PC-3 (cell line): ENCODE results near the gene RNF169. TPM values are rescaled to one million over a fixed set of nuclear protein-coding genes. Genes with fewer than 3 reads are reported as not detected.

ENCODE experiments used
- ATAC-seq: fragments of 200-7000 bp; cut with Tn5 transposase; 2 replicates; pipeline ENCODE4 v1.9.1; 2020; ENCODE audit warnings: mild to moderate bottlenecking, moderate library complexity
- BruUV-seq: library from RNA; stranded (reverse); fragments of 400-500 nt; replicated peaks from 2 replicates; lab custom pipeline; 2021; lab: Mats Ljungman, UMichigan
- CTCF ChIA-PET: fragments of 300-600 bp; sonication (Branson Sonifier 250); formaldehyde crosslinking; loops from one replicate; lab custom pipeline; 2022; ENCODE audit warnings: antibody characterized with exemption; lab: Charles Lee
- POLR2A ChIA-PET: fragments of 300-600 bp; sonication (Branson Sonifier 250); formaldehyde crosslinking; loops from one replicate; lab custom pipeline; 2022; ENCODE audit warnings: antibody characterized with exemption; ENCODE audit not compliant: unreplicated experiment; lab: Charles Lee
- DNase-seq: peaks from one replicate; pipeline ENCODE4 v3.0.0-alpha.2; 2015
- H2AFZ ChIP-seq: fragments of 300-600 bp; sonication (generic); 2 replicates; pipeline ENCODE4 v1.6.0; 2016; ENCODE audit warnings: antibody characterized with exemption, low read length
- H3F3A ChIP-seq: fragments of 300-600 bp; sonication (generic); one replicate; pipeline ENCODE4 v1.6.0; 2017; ENCODE audit warnings: antibody characterized with exemption, low read length, control low read depth, mild to moderate bottlenecking; ENCODE audit not compliant: unreplicated experiment
- H3K27ac ChIP-seq: fragments of 300-600 bp; sonication (generic); 2 replicates; pipeline ENCODE4 v1.5.1; 2016; ENCODE audit warnings: mild to moderate bottlenecking, low read length
- H3K27me3 ChIP-seq: fragments of 300-600 bp; sonication (generic); 2 replicates; pipeline ENCODE4 v1.6.1; 2016; ENCODE audit warnings: low read length, mixed read lengths
- H3K36me3 ChIP-seq: fragments of 300-600 bp; sonication (generic); 2 replicates; pipeline ENCODE4 v1.6.1; 2016; ENCODE audit warnings: low read depth, mixed run types, low read length, mixed read lengths
- H3K4me1 ChIP-seq: fragments of 300-600 bp; sonication (generic); 2 replicates; pipeline ENCODE4 v1.5.1; 2016; ENCODE audit warnings: low read length; ENCODE audit not compliant: insufficient read depth
- H3K4me2 ChIP-seq: fragments of 300-600 bp; sonication (generic); 2 replicates; pipeline ENCODE4 v1.6.0; 2016; ENCODE audit warnings: low read length
- H3K4me3 ChIP-seq: fragments of 300-600 bp; sonication (generic); 2 replicates; pipeline ENCODE4 v1.5.1; 2016; ENCODE audit warnings: mild to moderate bottlenecking, low read length, mixed read lengths
- H3K79me2 ChIP-seq: fragments of 300-600 bp; sonication (generic); 2 replicates; pipeline ENCODE4 v1.6.1; 2017; ENCODE audit warnings: low read length, mixed read lengths
- H3K9ac ChIP-seq: fragments of 300-600 bp; sonication (generic); 2 replicates; pipeline ENCODE4 v1.6.0; 2016; ENCODE audit warnings: mild to moderate bottlenecking, low read length
- H3K9me2 ChIP-seq: fragments of 300-600 bp; sonication (generic); replicated peaks from 2 replicates; pipeline ENCODE4 v1.6.1; 2016; ENCODE audit warnings: mixed run types, low read length, mixed read lengths
- H3K9me3 ChIP-seq: fragments of 300-600 bp; sonication (generic); 2 replicates; pipeline ENCODE4 v1.6.1; 2016; ENCODE audit warnings: low read length, mixed read lengths
- H4K20me1 ChIP-seq: fragments of 300-600 bp; sonication (generic); 2 replicates; pipeline ENCODE4 v1.6.1; 2016; ENCODE audit warnings: low read length, mixed read lengths
- CTCF ChIP-seq: fragments of 300-600 bp; sonication (generic); conservative IDR thresholded peaks from 2 replicates; pipeline ENCODE4 v1.5.1; 2017; ENCODE audit warnings: antibody characterized with exemption, low read depth, mild to moderate bottlenecking, low read length
- EZH2 ChIP-seq: fragments of 300-600 bp; sonication (generic); IDR thresholded peaks from one replicate; pipeline ENCODE4 v1.6.1; 2017; ENCODE audit warnings: antibody characterized with exemption, mild to moderate bottlenecking, low read length; ENCODE audit not compliant: unreplicated experiment
- EZH2phosphoT487 ChIP-seq: fragments of 300-600 bp; sonication (generic); IDR thresholded peaks from 2 replicates; pipeline ENCODE4 v1.6.1; 2018; ENCODE audit warnings: mild to moderate bottlenecking, antibody characterized with exemption, low read length, borderline replicate concordance
- intact Hi-C: fragments of 100-400 bp; cut with micrococcal nuclease; formaldehyde crosslinking; loops from 2 replicates; pipeline ENCODE4 v1.9.0; 2023
- total RNA-seq: library from RNA; depleted of rRNA; stranded (reverse); fragments of >200 nt; gene quantifications from 2 replicates; pipeline ENCODE4 v1.2.3, GENCODE V29; 2014

RNF169 gene
- total RNA-seq, 1 experiment from 2014 or later = 20.4 TPM

- no peaks in the 10 kb centered on the region for H3F3A ChIP-seq
- POLR2A ChIA-PET = no interaction called here
- H3K9me2 ChIP-seq = no peaks in the 10 kb centered on the region
- TF ChIP-seq EZH2 (no peak), CTCF (no peak), EZH2phosphoT487 (no peak)
- H2AFZ ChIP-seq = no peak overlapping the region
- no peaks in the 10 kb centered on the region for H3K9me3 ChIP-seq
- no peak overlapping the region for H3K4me2 ChIP-seq
- no TSS peak for BruUV-seq
- intact Hi-C loops = no loop called here
- H3K36me3 ChIP-seq = peaks cover 48% of the 10 kb centered on the region
- H3K4me3 ChIP-seq = no peak overlapping the region
- H3K27me3 ChIP-seq = no peaks in the 10 kb centered on the region
- H4K20me1 ChIP-seq = no peaks in the 10 kb centered on the region
- no peak overlapping the region for H3K27ac ChIP-seq
- H3K9ac ChIP-seq = no peak overlapping the region
- no peaks in the 10 kb centered on the region for H3K4me1 ChIP-seq
- CTCF ChIA-PET = no interaction called here
- H3K79me2 ChIP-seq = peaks cover 25% of the 10 kb centered on the region
- ATAC-seq (no peak), DNase-seq (no peak)
Observed at GRCh38 chr11:74791333-74792100, 42.9 kb downstream of the RNF169 start.

GRCh38 chr11:74806267-74806666, 57.6 kb downstream of the RNF169 start:
- Histone ChIP-seq H3K36me3 (peaks cover 9% of the 10 kb centered on the region; the same call in 1 of the 2 replicates), H3K4me2 (peak overlapping the region; percentile 21; the same call in 1 of the 2 replicates), H3K4me1 (peaks cover 8% of the 10 kb centered on the region), H3K27ac (no peak overlapping the region), H3K4me3 (no peak overlapping the region), H3K79me2 (peaks cover 39% of the 10 kb centered on the region), H2AFZ (no peak overlapping the region), H3K9me3 (no peaks in the 10 kb centered on the region), H3K9ac (no peak overlapping the region), H3F3A (no peaks in the 10 kb centered on the region), H3K27me3 (no peaks in the 10 kb centered on the region), H3K9me2 (no peaks in the 10 kb centered on the region), H4K20me1 (no peaks in the 10 kb centered on the region)
- intact Hi-C loops = no loop called here
- BruUV-seq = no TSS peak
- TF ChIP-seq EZH2phosphoT487 = no peak
- no peak for TF ChIP-seq CTCF
- no peak for TF ChIP-seq EZH2
- POLR2A ChIA-PET = no interaction called here
- CTCF ChIA-PET = no interaction called here
- DNase-seq = peak; percentile 51
- peak; percentile 40; the same call in 1 of the 2 replicates for ATAC-seq

GRCh38 chr11:74809801-74810200, 61.2 kb downstream of the RNF169 start:
- peaks cover 8% of the 10 kb centered on the region for H3K4me1 ChIP-seq
- BruUV-seq = no TSS peak
- no peaks in the 10 kb centered on the region for H3F3A ChIP-seq
- no peak overlapping the region for H3K27ac ChIP-seq
- H3K79me2 ChIP-seq = peaks cover 17% of the 10 kb centered on the region
- ChIA-PET CTCF (no interaction called here), POLR2A (no interaction called here)
- no peaks in the 10 kb centered on the region for H3K9me2 ChIP-seq
- no peak overlapping the region for H3K4me3 ChIP-seq
- H3K4me2 ChIP-seq = no peak overlapping the region
- peaks cover 9% of the 10 kb centered on the region; the same call in 1 of the 2 replicates for H3K36me3 ChIP-seq
- intact Hi-C loops = no loop called here
- no peaks in the 10 kb centered on the region for H3K27me3 ChIP-seq
- ATAC-seq (no peak), DNase-seq (no peak)
- H2AFZ ChIP-seq = no peak overlapping the region
- no peak overlapping the region for H3K9ac ChIP-seq
- H4K20me1 ChIP-seq = no peaks in the 10 kb centered on the region
- no peaks in the 10 kb centered on the region for H3K9me3 ChIP-seq
- no peak for TF ChIP-seq EZH2
- TF ChIP-seq CTCF = no peak
- TF ChIP-seq EZH2phosphoT487 = no peak
